BLaER1 treated with 17β-estradiol and CSF1 and Interleukin-3, amounts not matched to agents 10 nM and 100 nM (cell line): Measurements from ENCODE around the gene VPS37B.
"Not testable (repeated sequence)": the region's sequence is repeated elsewhere in the genome, so short reads cannot be mapped to it uniquely, and the experiment has no call there.

Source experiments
- H3K27ac ChIP-seq, 11 experiments: shearing (Covaris generic); formaldehyde crosslinking; 2 replicates each; pipeline ENCODE4 v1.8.1; 2022
- H3K27me3 ChIP-seq, 11 experiments: shearing (Covaris generic); formaldehyde crosslinking; 2 replicates each; pipeline ENCODE4 v1.8.1; 2022
- H3K36me3 ChIP-seq, 11 experiments: shearing (Covaris generic); formaldehyde crosslinking; 2 replicates each; pipeline ENCODE4 v1.8.1; 2022
- H3K4me1 ChIP-seq, 10 experiments: shearing (Covaris generic); formaldehyde crosslinking; 2 replicates each; pipeline ENCODE4 v1.8.1; 2022
- H3K4me2 ChIP-seq, 11 experiments: shearing (Covaris generic); formaldehyde crosslinking; 2 replicates each; pipeline ENCODE4 v1.8.1; 2022
- H3K4me3 ChIP-seq, 10 experiments: shearing (Covaris generic); formaldehyde crosslinking; 2 replicates each; pipeline ENCODE4 v1.8.1; 2022
- H3K9ac ChIP-seq, 11 experiments: shearing (Covaris generic); formaldehyde crosslinking; 2 replicates each; pipeline ENCODE4 v1.8.1; 2022
- H3K9me3 ChIP-seq, 11 experiments: shearing (Covaris generic); formaldehyde crosslinking; replicated peaks in 1 of 11; 2 replicates each; pipeline ENCODE4 v1.8.1; 2022
- H4K20me1 ChIP-seq, 11 experiments: shearing (Covaris generic); formaldehyde crosslinking; 2 replicates each; pipeline ENCODE4 v1.8.1; 2022
- Cebpa-rat ChIP-seq, 11 experiments: shearing (Covaris generic); IDR thresholded peaks; 2 replicates each; pipeline ENCODE4 v1.8.1; 2022

Gene VPS37B

DNA sequence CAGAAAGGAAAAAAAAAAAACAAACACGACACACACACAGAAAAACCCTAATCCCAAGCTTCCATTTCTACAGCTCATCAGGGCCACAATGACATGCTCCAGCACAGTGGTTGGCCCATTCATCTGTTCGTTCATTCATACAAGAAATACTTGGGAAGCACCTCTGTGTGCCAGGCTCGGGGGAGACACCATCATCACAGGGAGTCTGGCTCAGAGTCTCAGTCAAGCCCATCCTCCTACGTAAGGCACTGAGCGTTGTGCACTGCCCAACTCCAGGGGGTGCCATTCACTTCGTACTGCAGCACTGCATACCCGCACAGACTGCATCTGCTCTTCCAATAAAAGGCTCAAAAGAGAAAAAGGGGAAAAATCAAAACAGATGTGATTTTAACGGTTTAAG, 15.3 kb downstream of the VPS37B start:
- H4K20me1 ChIP-seq = peaks cover 47 to 94% (median 78%) of the 10 kb centered on the region in 11 experiments; a peak in 21 of 22 replicates
- H3K9ac ChIP-seq = peak overlapping the region in 6 of 11 experiments; percentile 32 to 39 (median 34); a peak in 6 of 22 replicates
- H3K4me2 ChIP-seq = peak overlapping the region; percentile 71 to 98 (median 92)
- peaks cover 0 to 2% (median 0%) of the 10 kb centered on the region in 11 experiments; a peak in 1 of 22 replicates for H3K27me3 ChIP-seq
- peaks cover 91 to 100% (median 98%) of the 10 kb centered on the region in 10 experiments for H3K4me1 ChIP-seq
- peaks cover 0 to 33% (median 6%) of the 10 kb centered on the region in 11 experiments; a peak in 7 of 22 replicates for H3K36me3 ChIP-seq
- no peak overlapping the region for H3K4me3 ChIP-seq
- peak overlapping the region in 7 of 11 experiments; percentile 34 to 55 (median 41); a peak in 9 of 22 replicates for H3K27ac ChIP-seq
- TF ChIP-seq Cebpa-rat (IDR thresholded peaks at IDR 0.05) = no peak
- no peaks in the 10 kb centered on the region for H3K9me3 ChIP-seq

DNA sequence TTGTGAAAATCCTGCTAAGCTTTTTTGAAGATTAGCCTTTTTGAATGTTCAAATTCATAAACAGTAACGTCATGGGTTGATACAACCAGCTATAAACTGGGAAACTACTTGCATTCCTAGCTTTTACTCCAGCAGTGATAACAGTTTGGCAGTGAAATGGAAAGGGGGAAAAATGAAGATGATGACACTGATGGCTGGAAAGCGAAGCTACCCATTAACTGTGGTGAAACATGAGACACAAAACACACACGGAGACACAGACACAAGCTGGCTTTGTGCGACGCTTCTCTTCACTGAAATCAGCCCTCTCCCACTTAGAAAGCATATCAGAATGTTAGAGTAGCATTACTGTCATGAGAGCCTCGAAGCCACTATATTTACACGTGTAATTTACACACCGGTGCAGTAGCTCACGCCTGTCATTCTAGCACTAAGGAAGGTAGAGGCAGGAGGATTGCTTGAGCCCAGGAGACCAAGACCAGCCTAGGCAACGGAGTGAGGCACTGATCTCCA, 15.7 kb downstream of the VPS37B start:
- Histone ChIP-seq H3K9me3 (no peaks in the 10 kb centered on the region), H3K4me3 (no peak overlapping the region), H3K4me1 (peaks cover 93 to 100% (median 100%) of the 10 kb centered on the region in 10 experiments), H3K9ac (peak overlapping the region in 5 of 11 experiments; percentile 6 to 39 (median 35); a peak in 5 of 22 replicates), H3K27ac (peak overlapping the region in 5 of 11 experiments; percentile 40 to 55 (median 41); a peak in 7 of 22 replicates), H3K36me3 (peaks cover 0 to 33% (median 6%) of the 10 kb centered on the region in 11 experiments; a peak in 7 of 22 replicates), H4K20me1 (peaks cover 50 to 98% (median 82%) of the 10 kb centered on the region in 11 experiments; a peak in 21 of 22 replicates), H3K27me3 (peaks cover 0 to 2% (median 0%) of the 10 kb centered on the region in 11 experiments; a peak in 1 of 22 replicates), H3K4me2 (peak overlapping the region; percentile 71 to 98 (median 92))
- no peak for TF ChIP-seq Cebpa-rat (IDR thresholded peaks at IDR 0.05)

DNA sequence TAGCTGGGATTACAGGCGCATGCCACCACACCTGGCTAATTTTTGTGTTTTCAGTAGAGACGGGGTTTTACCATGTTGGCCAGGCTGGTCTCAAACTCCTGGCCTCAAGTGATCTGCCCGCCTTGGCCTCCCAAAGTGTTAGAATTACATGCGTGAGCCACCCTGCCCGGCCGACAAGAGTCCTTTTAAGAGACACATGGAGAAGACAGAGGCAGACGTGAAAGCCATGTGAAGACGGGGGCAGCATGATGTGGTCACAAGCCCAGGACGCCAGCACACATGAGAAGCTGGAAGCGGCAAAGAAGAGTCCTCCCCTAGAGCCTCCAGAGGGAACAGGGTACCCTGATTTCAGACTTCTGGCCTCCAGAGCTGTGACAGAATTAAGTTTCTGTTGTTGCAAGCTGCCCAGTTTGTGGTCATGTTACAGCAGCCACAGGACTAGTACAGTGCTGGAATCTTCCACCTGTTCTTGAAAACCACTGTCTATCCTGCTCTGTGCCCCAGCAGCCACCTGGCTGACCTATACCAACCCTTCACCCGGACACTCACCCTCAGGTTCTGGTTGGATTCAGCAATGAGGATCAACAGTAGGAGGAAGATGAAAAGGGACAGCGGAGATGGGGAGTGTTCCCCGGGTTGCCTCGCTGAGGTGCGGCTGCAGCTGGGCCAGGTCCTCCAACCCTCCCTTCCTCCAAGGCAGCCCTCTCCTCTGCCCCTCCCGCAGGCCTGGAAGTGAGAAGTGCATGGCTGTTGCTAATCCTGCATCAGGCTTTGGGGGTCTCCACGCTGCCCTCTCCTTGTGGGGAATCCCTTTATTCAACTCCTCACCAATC, 16.9 kb downstream of the VPS37B start:
- Histone ChIP-seq H3K36me3 (peaks cover 0 to 33% (median 6%) of the 10 kb centered on the region in 11 experiments; a peak in 7 of 22 replicates), H3K4me3 (no peak overlapping the region), H3K27me3 (peaks cover 0 to 4% (median 0%) of the 10 kb centered on the region in 11 experiments; a peak in 2 of 22 replicates), H3K4me2 (peak overlapping the region; percentile 71 to 98 (median 92)), H3K27ac (peak overlapping the region in 7 of 11 experiments; percentile 0 to 55 (median 38); a peak in 10 of 22 replicates), H4K20me1 (peaks cover 53 to 100% (median 84%) of the 10 kb centered on the region in 11 experiments; a peak in 21 of 22 replicates), H3K9ac (peak overlapping the region in 7 of 11 experiments; percentile 4 to 59 (median 42); a peak in 9 of 22 replicates), H3K9me3 (no peaks in the 10 kb centered on the region), H3K4me1 (peaks cover 93 to 100% (median 100%) of the 10 kb centered on the region in 10 experiments)
- no peak for TF ChIP-seq Cebpa-rat (IDR thresholded peaks at IDR 0.05)

DNA sequence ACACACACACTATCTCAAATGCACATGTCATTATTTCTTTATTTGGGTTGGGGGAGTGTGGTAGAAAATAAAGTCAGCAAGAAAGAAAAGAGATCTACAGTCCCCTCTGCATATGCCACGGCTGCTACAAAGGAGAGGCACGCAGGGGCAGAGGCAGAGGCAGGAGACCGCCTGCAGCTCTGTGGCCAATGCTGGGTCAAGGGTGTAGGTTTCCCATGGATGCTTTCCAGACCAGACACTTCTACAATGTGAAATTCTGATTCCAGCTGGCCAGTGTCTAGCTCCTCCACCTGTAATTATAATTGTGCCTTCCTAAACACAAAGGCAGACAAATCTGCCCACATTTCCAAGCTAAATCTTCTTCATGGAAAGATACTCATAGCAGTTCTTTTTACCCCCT, 19.2 kb downstream of the VPS37B start:
- Histone ChIP-seq H3K4me1 (peaks cover 93 to 98% (median 97%) of the 10 kb centered on the region in 10 experiments), H3K4me2 (peak overlapping the region; percentile 68 to 99 (median 96)), H4K20me1 (peaks cover 53 to 100% (median 86%) of the 10 kb centered on the region in 11 experiments; a peak in 21 of 22 replicates), H3K36me3 (peaks cover 0 to 33% (median 6%) of the 10 kb centered on the region in 11 experiments; a peak in 7 of 22 replicates), H3K9ac (peak overlapping the region in 4 of 11 experiments; percentile 3 to 55 (median 26); a peak in 3 of 22 replicates), H3K27ac (peak overlapping the region in 3 of 11 experiments; percentile 6 to 48 (median 48); a peak in 3 of 22 replicates), H3K9me3 (no peaks in the 10 kb centered on the region), H3K27me3 (peaks cover 0 to 11% (median 0%) of the 10 kb centered on the region in 11 experiments; a peak in 3 of 22 replicates), H3K4me3 (no peak overlapping the region)
- TF ChIP-seq Cebpa-rat (IDR thresholded peaks at IDR 0.05) = no peak

DNA sequence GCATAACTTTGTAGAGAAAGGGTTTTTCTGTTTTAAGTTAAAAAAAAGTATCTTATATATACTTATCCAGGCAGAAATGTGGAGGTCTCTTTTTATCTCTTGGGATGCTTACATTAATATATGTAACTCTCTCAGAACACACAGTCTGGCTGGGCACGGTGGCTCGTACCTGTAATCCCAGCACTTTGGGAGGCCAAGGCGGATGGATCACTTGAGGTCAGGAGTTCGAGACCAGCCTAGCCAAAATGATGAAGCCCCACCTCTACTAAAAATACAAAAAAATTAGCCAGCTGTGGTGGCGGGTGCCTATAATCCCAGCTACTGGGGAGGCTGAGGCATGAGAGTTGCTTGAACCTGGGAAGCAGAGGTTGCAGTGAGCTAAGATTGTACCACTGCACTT, 19.6 kb downstream of the VPS37B start:
- Histone ChIP-seq H3K27ac (peak overlapping the region in 5 of 11 experiments; percentile 6 to 55 (median 48); a peak in 4 of 22 replicates), H3K36me3 (peaks cover 0 to 33% (median 6%) of the 10 kb centered on the region in 11 experiments; a peak in 7 of 22 replicates), H3K27me3 (peaks cover 0 to 11% (median 0%) of the 10 kb centered on the region in 11 experiments; a peak in 3 of 22 replicates), H4K20me1 (peaks cover 49 to 100% (median 81%) of the 10 kb centered on the region in 11 experiments; a peak in 21 of 22 replicates), H3K4me1 (peaks cover 92 to 98% (median 97%) of the 10 kb centered on the region in 10 experiments), H3K4me2 (peak overlapping the region; percentile 68 to 99 (median 96)), H3K9ac (peak overlapping the region in 5 of 11 experiments; percentile 2 to 55 (median 30); a peak in 7 of 22 replicates)
- H3K9me3 ChIP-seq, H3K4me3 ChIP-seq: not testable (repeated sequence)

DNA sequence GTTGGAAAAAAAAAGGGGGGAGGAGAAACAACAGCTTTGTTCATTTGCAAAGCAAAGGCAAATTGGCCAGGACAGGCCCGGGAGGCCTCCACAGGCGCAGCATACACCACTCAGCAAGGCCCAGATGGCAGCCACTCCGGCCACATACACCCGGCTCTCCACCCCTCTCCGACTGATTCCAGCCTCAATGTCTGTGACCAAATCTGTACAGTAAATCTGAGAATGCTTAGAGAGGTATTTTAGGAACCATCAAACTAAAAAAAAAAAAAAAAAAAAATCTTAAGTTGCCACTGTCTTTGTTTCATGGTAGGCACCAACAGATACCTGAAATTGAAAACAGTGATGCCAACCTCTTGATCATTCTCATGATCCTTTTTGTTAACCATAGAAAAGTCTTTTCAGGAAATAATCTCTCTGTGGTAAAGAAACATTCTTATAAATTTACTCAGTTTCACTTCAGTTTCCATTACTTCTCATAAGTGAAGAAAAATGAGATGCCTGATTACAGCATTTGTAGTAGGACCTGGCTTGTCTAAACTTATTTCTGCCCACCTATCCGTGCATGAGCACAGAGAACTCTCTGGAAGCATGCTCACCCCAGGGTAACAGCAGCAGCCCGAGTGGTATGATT, 20.2 kb downstream of the VPS37B start:
- Histone ChIP-seq H4K20me1 (peaks cover 45 to 100% (median 75%) of the 10 kb centered on the region in 11 experiments; a peak in 21 of 22 replicates), H3K27ac (peak overlapping the region in 5 of 11 experiments; percentile 32 to 55 (median 48); a peak in 10 of 22 replicates), H3K9me3 (no peaks in the 10 kb centered on the region), H3K27me3 (peaks cover 0 to 11% (median 0%) of the 10 kb centered on the region in 11 experiments; a peak in 3 of 22 replicates), H3K9ac (peak overlapping the region in 8 of 11 experiments; percentile 2 to 55 (median 18); a peak in 11 of 22 replicates), H3K4me3 (no peak overlapping the region), H3K4me1 (peaks cover 92 to 98% (median 97%) of the 10 kb centered on the region in 10 experiments), H3K4me2 (peak overlapping the region; percentile 68 to 99 (median 96)), H3K36me3 (peaks cover 0 to 33% (median 6%) of the 10 kb centered on the region in 11 experiments; a peak in 13 of 22 replicates)
- TF ChIP-seq Cebpa-rat (IDR thresholded peaks at IDR 0.05) = no peak

DNA sequence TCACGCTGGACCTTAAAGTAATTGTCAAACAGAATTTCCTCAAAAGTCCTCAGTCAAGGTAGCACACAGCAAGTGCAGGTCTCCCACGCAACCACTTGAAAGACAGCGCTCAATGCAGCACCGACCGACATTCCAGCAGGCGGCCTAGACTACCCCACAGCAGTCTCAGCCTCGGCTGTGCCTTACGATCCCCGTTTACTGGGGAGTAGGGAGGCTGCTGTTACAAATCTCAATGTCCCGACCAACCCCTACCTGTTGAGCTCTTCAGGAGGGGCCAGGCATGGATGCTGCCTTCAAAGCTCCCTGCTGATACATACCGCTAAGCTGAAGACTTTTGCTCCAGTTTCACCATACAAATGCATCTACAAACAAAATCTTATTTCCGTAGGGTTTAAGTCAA, 21.8 kb downstream of the VPS37B start:
- Histone ChIP-seq H3K4me3 (0 out of 20 replicates have a peak overlapping the region, but pooled peaks of 1 of the 10 experiments have one; percentile 67), H3K9me3 (no peaks in the 10 kb centered on the region), H3K9ac (peak overlapping the region in 7 of 11 experiments; percentile 86 to 92 (median 90); a peak in 12 of 22 replicates), H3K36me3 (peaks cover 15 to 34% (median 22%) of the 10 kb centered on the region in 11 experiments; a peak in 21 of 22 replicates), H3K27me3 (peaks cover 0 to 11% (median 0%) of the 10 kb centered on the region in 11 experiments; a peak in 3 of 22 replicates), H3K27ac (peak overlapping the region in 7 of 11 experiments; percentile 85 to 97 (median 94); a peak in 12 of 22 replicates), H3K4me1 (peaks cover 92 to 98% (median 97%) of the 10 kb centered on the region in 10 experiments), H4K20me1 (peaks cover 29 to 100% (median 71%) of the 10 kb centered on the region in 11 experiments; a peak in 21 of 22 replicates), H3K4me2 (peak overlapping the region; percentile 92 to 99 (median 96))
- TF ChIP-seq Cebpa-rat (IDR thresholded peaks at IDR 0.05) = no peak
